ENCODE measurements around the gene DTD1.

Gene DTD1

DNA sequence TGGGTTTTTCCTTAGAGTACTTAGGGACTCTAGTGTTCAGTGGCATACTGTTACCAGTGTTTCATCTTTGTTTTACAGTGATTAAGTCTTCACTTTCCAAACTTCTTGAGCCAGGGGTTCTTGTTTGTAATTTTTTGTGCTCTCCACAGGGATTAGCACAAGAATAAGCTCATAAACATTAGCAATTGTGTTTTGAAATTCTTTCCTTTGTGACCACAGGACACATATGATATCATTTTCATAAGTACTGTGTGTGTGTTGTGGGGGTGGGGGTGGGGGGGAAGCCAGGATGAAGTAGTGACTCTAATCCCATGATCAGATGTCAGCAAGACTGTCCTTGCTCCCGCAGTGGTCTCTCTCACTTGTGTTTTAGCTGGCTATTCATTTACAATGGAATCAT lies 124.3 kb downstream of the DTD1 start:
- no peak for DNase-seq

DNA sequence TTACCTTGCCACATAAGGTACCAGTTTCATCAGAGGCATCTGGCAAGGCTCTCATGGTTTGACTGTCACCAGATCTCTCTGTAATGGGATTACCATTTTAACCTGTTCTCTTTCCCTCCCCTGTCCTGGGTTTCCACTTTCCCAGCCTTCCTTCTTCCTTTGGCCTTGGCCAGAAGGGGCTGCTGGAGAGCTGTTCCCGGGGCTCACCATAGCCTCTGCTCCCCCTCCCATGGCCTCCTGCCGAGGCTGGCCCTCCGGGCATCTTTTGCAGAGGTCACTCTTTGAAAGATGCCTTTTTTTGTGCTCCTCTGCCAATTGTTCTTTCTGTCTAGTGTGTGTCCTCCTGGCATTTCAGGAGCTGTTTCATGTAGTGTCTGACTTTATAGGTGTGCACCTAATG lies 125.0 kb downstream of the DTD1 start:
- peak; percentile 76 for DNase-seq

DNA sequence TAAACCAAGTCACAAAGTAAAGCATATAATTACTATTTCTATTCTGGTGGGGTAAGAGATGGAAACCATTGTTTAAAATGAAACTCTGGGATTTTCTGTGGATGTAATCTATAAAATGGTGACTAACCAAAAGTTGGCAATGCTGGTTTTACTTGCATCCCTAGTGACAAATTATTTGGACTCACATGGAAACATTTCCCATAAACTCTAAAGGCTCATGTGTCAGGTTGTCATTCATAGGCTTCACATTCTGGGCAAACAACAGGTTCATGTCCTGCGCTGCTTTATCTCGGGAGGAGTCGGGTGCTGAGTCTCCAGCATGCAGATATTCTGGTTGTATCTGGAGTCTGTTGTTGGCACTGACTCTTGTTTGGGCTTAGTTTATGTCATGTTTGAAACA lies 127.7 kb downstream of the DTD1 start:
- DNase-seq = no peak

DNA sequence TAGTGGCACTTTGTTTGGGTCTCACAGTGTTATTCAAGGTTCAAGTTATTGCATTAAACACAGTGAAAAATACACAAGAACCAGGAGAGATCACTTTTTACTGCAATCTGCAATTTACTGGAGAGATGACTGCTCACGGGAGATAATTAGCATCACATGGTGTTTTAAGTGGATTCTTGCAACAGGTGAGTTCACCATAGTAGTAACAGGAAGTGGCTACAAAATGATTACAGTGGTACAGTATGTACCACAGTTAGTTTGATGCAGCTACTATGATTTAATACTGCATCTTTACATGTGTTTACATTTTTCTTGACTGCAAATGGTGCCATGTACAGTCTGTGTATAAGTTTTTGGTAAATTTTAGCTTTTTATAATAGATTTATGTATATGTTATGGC lies 129.2 kb downstream of the DTD1 start:
- DNase-seq = peak; percentile 53

- no peak for DNase-seq
These were observed 130.3 kb downstream of the DTD1 start for GRCh38 chr20:18718129-18718528.

DNA sequence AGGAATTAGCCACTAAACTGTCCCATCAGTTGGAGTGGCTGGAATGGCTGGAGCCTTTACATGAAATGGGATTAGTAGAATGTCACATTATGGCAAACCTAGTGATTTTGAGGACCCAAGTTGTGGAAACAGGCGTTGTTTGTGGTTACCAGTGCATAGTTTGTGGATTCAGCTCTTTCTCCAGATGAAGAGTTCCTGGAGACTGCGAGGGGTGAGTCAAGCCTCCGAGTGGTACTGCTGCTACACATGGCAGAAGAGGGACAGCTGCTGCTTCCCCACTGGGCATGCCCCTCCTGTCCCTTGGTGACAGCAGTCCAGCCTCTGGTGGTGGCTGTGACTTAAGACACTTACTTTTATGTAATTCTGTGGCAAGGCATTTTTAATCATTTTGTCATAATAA lies 131.6 kb downstream of the DTD1 start:
- DNase-seq = no peak

DNA sequence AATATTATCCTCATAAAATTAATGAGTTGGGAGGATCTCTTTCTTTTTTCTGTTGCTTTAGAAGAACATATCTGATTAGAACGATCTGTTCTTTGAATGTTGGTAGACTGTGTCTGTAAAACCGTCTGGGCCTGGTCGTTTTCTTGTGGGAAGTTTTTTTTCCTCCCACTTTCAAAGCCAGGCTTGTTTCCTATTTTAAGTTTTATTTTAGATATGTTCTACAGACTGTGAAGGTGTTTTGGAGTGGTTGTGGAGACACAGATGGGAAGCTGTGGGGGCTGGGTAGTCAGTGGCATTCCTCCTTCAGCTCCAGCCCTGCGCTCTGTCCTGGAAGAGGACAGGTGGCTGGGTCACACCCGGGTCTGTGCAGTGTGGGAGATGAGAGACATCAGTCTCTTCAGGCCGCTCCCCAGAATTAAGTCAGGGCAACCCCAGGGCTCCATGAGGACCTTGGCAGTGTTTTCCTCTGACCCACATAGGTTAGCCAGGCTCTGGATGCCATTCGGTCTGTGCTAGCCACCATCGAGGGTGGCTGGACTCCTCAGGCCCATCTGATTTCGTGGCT lies 133.8 kb downstream of the DTD1 start:
- no peak for DNase-seq

DNA sequence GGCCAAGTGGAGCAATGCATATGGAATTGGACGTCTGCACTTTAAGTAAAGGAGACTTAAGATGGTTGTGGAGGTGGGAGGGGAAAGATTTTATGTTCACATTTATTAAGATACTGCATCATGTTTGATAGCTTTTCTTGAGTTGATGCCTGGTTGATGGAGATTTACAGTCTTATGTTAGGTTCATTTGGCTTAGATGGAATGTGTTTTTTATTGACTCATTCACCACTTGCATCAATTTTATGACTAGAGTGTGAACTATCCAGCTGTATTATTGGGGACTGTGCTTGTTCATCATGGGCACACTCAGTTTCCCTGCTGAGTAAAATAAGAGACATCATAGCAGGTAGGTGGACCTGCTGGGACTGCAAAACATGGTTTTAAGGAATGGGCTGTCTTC lies 134.5 kb downstream of the DTD1 start:
- no peak for DNase-seq

DNA sequence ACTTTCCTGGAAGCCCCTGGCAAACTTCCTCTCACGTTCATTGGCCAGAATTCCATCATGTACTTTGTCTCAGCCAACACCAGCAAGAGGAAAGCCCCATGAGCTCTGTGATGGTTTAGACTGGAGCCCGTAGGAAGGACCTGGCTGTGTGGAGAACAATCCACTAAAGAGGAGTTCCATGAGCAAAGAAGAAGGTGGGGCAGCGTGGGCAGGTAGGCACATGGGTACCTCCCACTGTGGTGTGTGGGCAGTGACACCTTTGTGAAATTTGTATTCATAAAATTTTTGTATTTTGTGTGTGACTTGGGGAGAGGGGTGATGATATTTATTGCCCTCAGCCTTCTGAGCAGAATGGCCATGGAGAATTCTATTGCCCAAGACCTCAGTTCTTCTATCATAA lies 136.2 kb downstream of the DTD1 start:
- no peak for DNase-seq

DNA sequence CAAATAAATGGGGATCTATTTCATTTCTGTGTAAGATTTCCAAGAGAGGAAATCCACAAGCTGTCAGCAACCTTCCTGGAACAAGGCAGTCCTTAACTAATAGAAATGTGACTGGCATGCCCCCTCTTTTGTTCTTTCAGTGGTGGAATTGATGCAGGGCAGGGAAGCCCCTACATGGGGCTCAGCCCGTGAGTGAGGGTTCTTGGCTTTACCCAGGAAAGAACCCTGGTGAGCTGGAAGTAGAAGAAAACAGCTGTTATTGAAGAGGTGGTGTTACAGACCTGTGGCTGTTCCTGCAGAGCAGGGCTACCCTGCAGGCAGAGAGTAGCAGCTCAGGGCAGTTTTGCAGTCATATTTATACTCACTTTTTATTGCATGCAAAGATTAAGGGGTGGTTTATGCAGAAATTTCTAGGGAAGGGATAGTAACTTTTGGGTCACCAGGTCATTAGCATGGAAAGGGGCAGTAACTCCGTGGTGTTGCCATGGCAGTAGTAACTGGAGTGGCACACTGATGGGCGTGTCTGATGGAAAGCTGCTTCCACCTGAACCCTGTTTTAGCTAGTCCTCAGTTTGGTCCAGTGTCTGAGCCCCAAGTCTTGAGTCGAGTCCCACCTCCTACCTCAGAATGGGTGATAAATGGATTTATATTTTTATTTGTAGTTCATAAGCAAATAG lies 137.1 kb downstream of the DTD1 start:
- no peak for DNase-seq

DNA sequence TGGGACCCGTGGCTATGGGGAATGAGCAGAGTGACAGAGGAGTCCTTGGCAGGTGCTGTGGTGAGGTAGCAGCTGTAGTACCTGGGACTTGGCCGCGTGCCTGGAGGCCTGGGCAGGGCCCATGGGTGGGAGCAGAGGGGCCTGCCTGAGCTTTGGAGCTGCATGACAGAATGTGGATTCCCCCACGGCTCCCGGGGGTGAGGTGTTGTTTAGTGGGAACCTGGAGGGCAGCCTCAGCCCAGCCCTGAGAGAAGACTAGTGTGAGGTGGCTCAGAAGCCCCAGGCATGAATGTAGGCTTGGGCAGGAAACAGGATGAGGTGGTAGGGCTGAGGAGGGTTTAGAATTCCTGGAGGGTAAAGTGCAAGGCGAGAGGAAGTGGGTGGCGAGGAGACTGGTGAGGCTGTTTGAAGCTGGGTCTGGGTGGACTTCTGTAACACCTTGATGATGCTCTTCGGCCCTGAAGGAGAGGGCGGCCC lies 139.2 kb downstream of the DTD1 start:
- peak; percentile 47 for DNase-seq

DNA sequence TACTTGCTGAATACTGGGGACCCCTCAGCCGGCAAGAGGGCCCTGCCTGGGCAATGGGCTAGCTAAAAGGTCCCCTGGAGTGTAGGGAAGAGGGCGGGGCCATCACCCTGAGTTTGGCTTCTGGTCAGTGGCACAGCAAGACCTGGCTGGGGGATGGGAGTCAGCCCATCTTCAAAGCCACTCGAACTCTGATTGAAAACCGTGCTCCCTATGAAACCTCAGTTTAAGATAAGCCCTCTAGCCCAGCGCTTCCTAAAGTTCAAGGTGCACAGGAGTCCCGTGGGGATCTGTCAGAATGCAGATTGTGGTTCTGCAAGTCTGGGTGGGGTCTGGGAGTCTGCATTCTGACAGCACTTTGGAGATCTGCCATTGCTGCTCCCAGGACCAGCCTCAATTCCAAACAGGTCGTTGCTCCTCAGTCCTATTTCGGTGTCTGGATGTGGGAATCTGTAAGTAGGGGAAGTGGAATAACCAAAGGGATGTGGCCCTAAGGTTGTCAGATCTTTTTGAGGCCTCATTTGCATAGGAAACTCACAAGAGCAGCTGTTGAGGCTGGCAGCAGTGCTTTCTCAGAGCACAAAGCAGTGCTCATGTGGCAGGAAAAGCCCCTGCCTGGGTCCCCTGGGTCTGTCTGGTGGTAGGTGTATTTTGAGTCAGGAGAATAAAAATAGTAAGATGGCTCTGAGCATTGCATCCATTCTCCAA lies 140.5 kb downstream of the DTD1 start:
- DNase-seq = no peak

DNA sequence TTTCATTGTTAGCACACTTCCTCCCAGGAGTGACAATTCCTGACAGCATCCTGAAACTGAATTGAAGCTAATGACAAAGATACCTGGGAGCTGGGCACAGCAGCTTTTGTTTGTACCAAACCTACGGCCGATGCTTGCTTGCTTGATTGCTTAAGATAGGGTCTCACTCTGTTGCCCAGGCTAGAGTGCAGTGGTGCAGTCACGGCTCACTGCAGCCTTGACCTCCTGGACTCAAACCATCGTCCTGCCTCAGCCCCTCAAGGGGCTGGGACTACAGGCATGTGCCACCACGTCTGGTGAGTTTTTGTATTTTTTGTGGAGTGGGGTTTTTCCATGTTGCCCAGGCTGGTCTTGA lies 141.0 kb downstream of the DTD1 start:
- DNase-seq = no peak

DNA sequence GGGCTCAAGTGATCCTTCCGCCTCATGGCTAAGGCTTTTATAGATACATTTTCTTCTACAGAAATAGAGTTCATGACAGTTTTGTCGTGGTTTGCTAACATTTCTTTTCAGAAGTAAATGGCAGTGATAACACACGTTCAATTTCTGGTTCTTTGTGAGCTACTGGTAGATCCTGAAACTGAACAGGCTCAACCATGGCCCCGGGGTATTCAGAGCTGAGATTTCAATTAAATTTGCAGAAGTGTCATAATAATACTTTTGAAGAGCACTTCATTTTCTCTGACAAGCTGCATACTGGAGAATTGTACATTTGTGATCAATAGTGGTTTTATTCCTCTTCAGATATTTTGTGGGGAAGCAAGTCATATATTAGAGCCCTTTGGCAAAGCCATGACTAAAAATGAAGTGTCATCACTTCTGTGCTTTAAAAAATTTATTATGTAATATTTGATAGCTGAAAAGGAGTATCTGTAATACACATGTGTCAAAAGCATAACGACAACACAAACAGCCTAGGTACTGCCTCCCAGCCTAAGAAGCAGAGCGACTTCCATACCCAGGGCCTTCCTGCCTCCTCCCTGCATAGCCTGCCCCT lies 141.5 kb downstream of the DTD1 start:
- DNase-seq = no peak

GRCh38 chr20:18731940-18732339 lies 144.1 kb downstream of the DTD1 start:
- no peak for DNase-seq

DNA sequence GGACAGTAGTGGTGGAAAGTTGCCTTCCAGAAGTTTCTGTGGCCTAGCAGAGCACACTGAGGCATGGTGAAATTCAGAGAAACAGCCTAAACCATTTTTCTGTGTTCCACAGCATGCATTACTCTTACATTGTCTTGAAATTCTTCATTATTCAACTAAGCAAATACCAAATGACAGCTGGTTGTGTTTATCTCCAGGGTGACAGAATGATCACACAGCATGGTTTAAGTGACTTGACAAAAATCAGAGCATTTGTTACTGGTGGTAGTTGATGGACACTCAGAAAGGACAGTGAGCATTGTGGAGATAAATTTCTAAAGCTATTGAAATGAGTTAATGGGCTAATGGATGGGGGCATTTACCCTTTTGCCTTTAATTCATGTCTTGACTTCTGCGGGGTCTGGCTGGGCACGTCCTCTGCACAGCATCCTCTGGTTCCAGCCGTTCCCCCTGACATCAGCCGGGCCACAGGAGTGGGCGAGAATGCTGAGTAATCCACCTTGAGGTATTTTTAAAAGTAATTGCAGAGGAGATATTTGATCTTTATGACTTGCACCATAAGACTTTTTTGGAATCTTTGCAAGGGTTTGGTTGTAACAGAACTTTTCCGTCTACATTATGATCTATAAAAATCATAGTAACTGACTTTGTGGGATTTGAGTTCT lies 146.8 kb downstream of the DTD1 start:
- DNase-seq = peak; percentile 76

- no peak for DNase-seq
These were observed 149.3 kb downstream of the DTD1 start for GRCh38 chr20:18737140-18737539.

DNA sequence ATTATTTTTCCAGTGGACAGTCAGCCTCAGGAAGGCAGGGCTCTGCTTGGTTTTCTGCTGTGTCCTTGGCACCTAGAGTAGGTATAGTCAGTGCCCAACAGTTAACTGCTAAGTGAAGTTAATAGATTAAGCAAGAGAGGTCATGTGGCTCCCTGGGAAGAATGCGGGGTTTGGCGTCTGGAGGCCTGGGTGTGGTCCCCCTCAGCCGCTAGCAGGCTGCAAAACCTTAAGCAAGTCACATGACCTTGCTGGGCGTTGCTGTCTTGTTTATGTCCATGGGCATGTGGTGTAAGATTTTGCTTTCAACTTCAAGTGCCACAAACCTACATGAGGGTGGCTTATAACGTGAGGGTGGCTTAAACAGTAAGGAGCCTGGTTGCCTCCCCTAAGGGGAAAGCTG lies 150.2 kb downstream of the DTD1 start:
- no peak for DNase-seq

GRCh38 chr20:18738888-18739287 lies 151.0 kb downstream of the DTD1 start:
- DNase-seq = no peak

DNA sequence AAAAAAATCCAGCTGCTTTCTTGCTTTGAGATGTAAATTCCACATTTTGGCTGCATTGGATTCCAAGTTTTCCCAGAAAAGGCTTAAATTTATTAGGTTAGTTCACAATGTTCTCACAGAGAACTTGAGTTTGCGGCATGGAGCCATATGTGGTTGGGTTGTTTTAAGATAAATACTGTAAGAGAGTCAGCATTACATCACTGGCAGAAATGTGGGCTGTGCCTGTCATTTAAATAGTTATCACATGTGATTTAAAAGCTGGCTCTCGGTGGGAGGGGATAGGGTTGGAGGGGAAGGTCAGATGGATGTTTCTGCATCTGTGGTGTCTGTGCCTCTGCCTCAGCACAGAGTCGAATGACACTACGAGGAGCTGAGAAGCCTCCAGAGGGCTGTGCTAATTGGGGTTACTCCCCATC lies 151.9 kb downstream of the DTD1 start:
- no peak for DNase-seq

GRCh38 chr20:18740726-18741125 lies 152.9 kb downstream of the DTD1 start:
- DNase-seq = no peak

- DNase-seq = no peak
These were observed 155.0 kb downstream of the DTD1 start for GRCh38 chr20:18742841-18743240.

GRCh38 chr20:18743665-18744440 lies 156.0 kb downstream of the DTD1 start:
- no peak for DNase-seq
